ENCODE measurements around the gene NMD3.

NMD3 gene

GRCh38 chr3:161197855-161198850 lies 23.0 kb upstream of the NMD3 start:
- TF ChIP-seq CTCF (IDR thresholded peaks at IDR 0.05; ENCODE audit: low read depth, low read length): no peak
- Histone ChIP-seq H3K27ac (no peak overlapping the region), H3K27me3 (ENCODE audit: insufficient read depth, low read depth, severe bottlenecking) (no peaks in the 10 kb centered on the region), H3K4me3 (ENCODE audit: low read depth, low read length) (no peak overlapping the region), H3K36me3 (no peaks in the 10 kb centered on the region), H3K9me3 (ENCODE audit: severe bottlenecking) (no peaks in the 10 kb centered on the region)
- no peak for DNase-seq

- no peak for DNase-seq
- H3K9me3 ChIP-seq (ENCODE audit: severe bottlenecking): no peaks in the 10 kb centered on the region
- no peaks in the 10 kb centered on the region for H3K36me3 ChIP-seq
- no peak for TF ChIP-seq CTCF (IDR thresholded peaks at IDR 0.05; ENCODE audit: low read depth, low read length)
- H3K4me3 ChIP-seq (ENCODE audit: low read depth, low read length): no peak overlapping the region
- no peak overlapping the region for H3K27ac ChIP-seq
- no peaks in the 10 kb centered on the region for H3K27me3 ChIP-seq (ENCODE audit: insufficient read depth, low read depth, severe bottlenecking)
These were observed 21.2 kb upstream of the NMD3 start for GRCh38 chr3:161199926-161200325.

- Histone ChIP-seq H3K27me3 (ENCODE audit: insufficient read depth, low read depth, severe bottlenecking) (no peaks in the 10 kb centered on the region), H3K9me3 (ENCODE audit: severe bottlenecking) (no peaks in the 10 kb centered on the region), H3K36me3 (no peaks in the 10 kb centered on the region), H3K27ac (no peak overlapping the region), H3K4me3 (ENCODE audit: low read depth, low read length) (no peak overlapping the region)
- no peak for TF ChIP-seq CTCF (IDR thresholded peaks at IDR 0.05; ENCODE audit: low read depth, low read length)
- no peak for DNase-seq
These were observed 17.5 kb upstream of the NMD3 start for GRCh38 chr3:161203485-161204098.

DNA sequence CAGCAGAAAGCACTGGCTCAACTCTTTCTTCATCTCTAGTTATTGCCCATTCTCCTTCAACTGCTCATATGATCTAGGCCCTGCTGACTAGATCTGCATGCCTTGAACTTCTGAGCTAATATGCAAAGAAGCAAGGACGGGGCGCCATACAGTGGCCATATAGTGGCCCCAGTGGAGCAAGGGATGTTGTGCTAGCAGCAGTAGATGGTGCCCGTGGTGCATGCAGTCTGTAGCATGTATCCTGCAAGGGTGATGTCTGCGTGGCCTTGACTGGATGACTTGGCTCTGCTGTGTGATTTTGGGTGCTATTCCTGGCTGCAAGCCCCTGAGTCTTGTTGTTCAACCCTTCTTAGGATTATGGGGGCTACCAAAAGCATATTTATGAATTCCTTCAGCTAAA lies 12.2 kb upstream of the NMD3 start:
- H3K4me3 ChIP-seq (ENCODE audit: low read depth, low read length): no peak overlapping the region
- DNase-seq: no peak
- no peak overlapping the region for H3K27ac ChIP-seq
- H3K27me3 ChIP-seq (ENCODE audit: insufficient read depth, low read depth, severe bottlenecking): no peaks in the 10 kb centered on the region
- no peaks in the 10 kb centered on the region for H3K9me3 ChIP-seq (ENCODE audit: severe bottlenecking)
- TF ChIP-seq CTCF (IDR thresholded peaks at IDR 0.05; ENCODE audit: low read depth, low read length): no peak
- no peaks in the 10 kb centered on the region for H3K36me3 ChIP-seq

DNA sequence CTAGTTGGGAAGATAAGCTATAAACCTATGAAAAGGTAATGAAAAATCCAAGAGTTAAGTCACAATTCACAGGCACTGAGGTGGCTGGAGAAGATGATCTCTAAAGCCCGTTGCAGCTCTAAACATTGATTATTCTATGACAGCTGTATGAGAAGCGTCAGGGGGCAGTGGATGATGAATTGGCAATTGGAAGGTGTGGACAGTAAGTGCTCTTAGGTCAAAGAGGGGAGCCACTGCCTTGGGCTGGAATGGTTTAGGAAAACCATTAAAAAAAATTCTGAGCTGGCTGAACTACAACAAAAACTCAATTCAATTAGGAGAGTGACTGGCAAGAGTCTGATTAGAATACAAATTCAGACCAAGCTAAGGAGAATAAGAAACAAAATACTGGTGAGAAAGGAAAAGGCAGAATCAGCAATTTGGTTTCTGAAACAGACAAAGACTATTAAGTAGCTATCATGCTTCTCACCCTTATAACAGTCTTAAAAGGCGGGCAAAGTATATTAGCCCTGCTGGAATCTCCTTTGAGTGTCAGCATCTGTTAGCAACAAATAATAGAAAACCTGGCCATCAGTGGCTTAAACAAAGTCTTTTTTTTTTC lies 8.8 kb upstream of the NMD3 start:
- H3K4me3 ChIP-seq (ENCODE audit: low read depth, low read length): no peak overlapping the region
- no peak for DNase-seq
- H3K27ac ChIP-seq: no peak overlapping the region
- TF ChIP-seq CTCF (IDR thresholded peaks at IDR 0.05; ENCODE audit: low read depth, low read length): no peak
- H3K9me3 ChIP-seq (ENCODE audit: severe bottlenecking): no peaks in the 10 kb centered on the region
- no peaks in the 10 kb centered on the region for H3K27me3 ChIP-seq (ENCODE audit: insufficient read depth, low read depth, severe bottlenecking)
- no peaks in the 10 kb centered on the region for H3K36me3 ChIP-seq
